ENCODE results near the gene RRH. TPM values are rescaled to one million over a fixed set of nuclear protein-coding genes. Genes with fewer than 3 reads are reported as not detected.

The RRH gene
- total and polyA plus RNA-seq, 2 of the 13 experiments (the other 11 are each of a cell fraction or from before 2014, with no cell fraction given) = 0.07 to 0.17 TPM

GRCh38 chr4:109818268-109818667, 9.5 kb upstream of the RRH start (continued):
- TF ChIP-seq AHDC1 (CRISPR knock-in tag; IDR thresholded peaks at IDR 0.05; ENCODE audit: borderline replicate concordance) = no peak
- no peak for TF ChIP-seq ZNF101 (CRISPR knock-in tag; IDR thresholded peaks at IDR 0.05; ENCODE audit: borderline replicate concordance, low read depth)
- TF ChIP-seq ZNF775 (CRISPR knock-in tag; IDR thresholded peaks at IDR 0.05; ENCODE audit: borderline replicate concordance) = no peak
- no peak for TF ChIP-seq ZSCAN20 (CRISPR knock-in tag; IDR thresholded peaks at IDR 0.05; ENCODE audit: borderline replicate concordance)
- TF ChIP-seq YEATS4 (CRISPR knock-in tag; IDR thresholded peaks at IDR 0.05; ENCODE audit: borderline replicate concordance) = no peak
- TF ChIP-seq CHD2 (IDR thresholded peaks at IDR 0.05; ENCODE audit: low read depth, low read length) = no peak
- TF ChIP-seq CBX5 (CRISPR knock-in tag; IDR thresholded peaks at IDR 0.05; ENCODE audit: borderline replicate concordance) = no peak
- TF ChIP-seq BCL6 (CRISPR knock-in tag; IDR thresholded peaks at IDR 0.05) = no peak

GRCh38 chr4:109820563-109820962, 7.2 kb upstream of the RRH start:
- in situ Hi-C loops (cut with HindIII; ENCODE audit: extremely low pct_ligation_motif_present, low pct_unique_long_range_greater_than_20kb) (loop anchor here (25.0 kb wide), 1 partner anchor 258 kb away; the partner anchor contains the start of gene MCUB), intact Hi-C loops (cut with micrococcal nuclease; ENCODE audit: unreplicated experiment) (no loop called here)
- Histone ChIP-seq H4K20me1 (ENCODE audit: insufficient read depth, low read length) (no peaks in the 10 kb centered on the region), H3K4me3 (replicated peaks in 1 of 3; ENCODE audit: insufficient read depth in 1 of 3, low read depth in 2 of 3, low read length in 3 of 3) (no peak overlapping the region), H3K9ac (ENCODE audit: insufficient read depth, low read depth, low read length) (no peak overlapping the region), H2AFZ (ENCODE audit: low read length) (no peak overlapping the region), H3K79me2 (ENCODE audit: insufficient read depth, low read length) (peaks cover 31% of the 10 kb centered on the region), H3K27ac (ENCODE audit: extremely low read length, insufficient read depth, low read length) (no peak overlapping the region), H3K9me3 (ENCODE audit: low read length) (no peaks in the 10 kb centered on the region), H3K4me2 (ENCODE audit: low read depth, low read length) (no peak overlapping the region), H3K27me3 (ENCODE audit: control insufficient read depth in 1 of 2, insufficient read depth in 2 of 2, low read length in 2 of 2) (no peaks in the 10 kb centered on the region; a peak in 1 of 5 replicates), H3K4me1 (ENCODE audit: insufficient read depth, low read length) (peaks cover 46% of the 10 kb centered on the region), H3K36me3 (replicated peaks in 1 of 2; ENCODE audit: control insufficient read depth in 1 of 2, insufficient read depth in 2 of 2, low read length in 2 of 2) (peaks cover 9 to 57% of the 10 kb centered on the region in 2 experiments; a peak in 4 of 5 replicates)
- POLR2A ChIA-PET = no interaction called here
- TF ChIP-seq RBFOX2 (IDR thresholded peaks at IDR 0.05; ENCODE audit: low read depth, low read length) (peak; percentile 51), ZNF703 (CRISPR knock-in tag; IDR thresholded peaks at IDR 0.05; ENCODE audit: borderline replicate concordance) (no peak)
- FAIRE-seq (no peak), ATAC-seq (no peak), DNase-seq (ENCODE audit: low spot score) (no peak)
- 89% methylated on average over 2 of the region's 2 CpGs for WGBS (ENCODE audit: low lambda C conversion rate)
- no TSS peak for BruUV-seq (replicated peaks)
- CTCF ChIA-PET (ENCODE audit: low intra/inter-chr PET ratio, low total read pairs) = no interaction called here
